GM21737 (cell line): ENCODE results near the gene ADARB1.

ENCODE experiments used
- ATAC-seq: cut with Tn5 transposase; IDR thresholded peaks from one replicate; pipeline ENCODE4 v1.9.1; 2021; ENCODE audit warnings: mild to moderate bottlenecking, moderate library complexity; ENCODE audit not compliant: unreplicated experiment

The ADARB1 gene

DNA sequence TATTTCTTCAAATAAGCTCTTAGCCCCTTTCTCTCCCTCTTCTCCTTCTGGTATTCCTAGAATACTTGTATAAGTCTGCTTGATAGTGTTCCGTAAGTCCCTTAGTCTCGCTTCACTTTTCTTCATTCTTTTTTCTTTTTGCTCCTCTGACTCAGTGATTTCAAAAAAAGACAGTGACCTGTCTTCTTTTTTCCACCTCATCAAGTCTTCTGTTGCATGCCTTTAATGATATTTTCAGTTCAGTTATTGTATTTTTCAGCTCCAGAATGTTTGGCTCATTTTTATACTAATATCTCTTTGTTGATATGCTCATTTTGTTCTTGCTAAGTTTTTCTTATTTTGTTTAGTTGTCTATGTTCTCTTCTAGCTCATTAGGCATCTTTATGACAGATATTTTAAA lies 115.6 kb downstream of the ADARB1 start:
- no peak for ATAC-seq

DNA sequence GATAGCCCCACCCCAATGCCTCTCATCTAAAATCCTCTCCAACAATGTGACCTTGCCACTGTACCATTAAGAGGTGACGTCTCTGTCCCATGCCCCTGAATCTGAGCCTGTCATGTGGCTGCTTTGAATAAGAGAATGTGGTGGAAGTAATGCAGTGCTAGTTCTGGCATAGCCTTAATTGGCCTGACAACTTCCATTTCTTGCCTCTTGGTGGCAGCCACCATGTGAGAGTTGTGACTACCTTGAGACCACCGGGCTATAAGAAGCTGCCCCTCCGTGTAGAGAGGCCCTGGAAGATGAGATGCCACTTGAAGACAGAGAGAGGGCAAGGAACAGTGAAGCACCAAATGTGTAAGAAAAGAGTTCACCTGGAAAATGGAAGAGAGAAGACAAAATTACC lies 118.0 kb downstream of the ADARB1 start:
- no peak for ATAC-seq

DNA sequence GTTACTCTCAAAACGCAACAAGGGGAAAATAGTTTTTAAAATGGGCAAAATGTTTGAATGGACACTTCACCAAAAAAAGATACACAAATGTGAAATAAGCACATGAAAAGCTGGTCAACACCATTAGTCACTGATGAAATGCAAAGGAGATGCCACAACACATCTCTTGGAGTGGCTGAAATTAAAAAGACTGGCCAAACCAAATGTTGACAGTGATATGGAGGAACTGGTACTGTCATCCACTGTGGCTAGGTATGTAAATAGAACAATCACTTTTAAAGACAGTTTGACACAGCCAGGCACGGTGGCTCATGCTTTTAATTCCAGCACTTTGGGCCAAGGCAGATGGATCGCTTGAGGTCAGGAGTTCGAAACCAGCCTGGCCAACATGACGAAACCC lies 122.2 kb downstream of the ADARB1 start:
- no peak for ATAC-seq

DNA sequence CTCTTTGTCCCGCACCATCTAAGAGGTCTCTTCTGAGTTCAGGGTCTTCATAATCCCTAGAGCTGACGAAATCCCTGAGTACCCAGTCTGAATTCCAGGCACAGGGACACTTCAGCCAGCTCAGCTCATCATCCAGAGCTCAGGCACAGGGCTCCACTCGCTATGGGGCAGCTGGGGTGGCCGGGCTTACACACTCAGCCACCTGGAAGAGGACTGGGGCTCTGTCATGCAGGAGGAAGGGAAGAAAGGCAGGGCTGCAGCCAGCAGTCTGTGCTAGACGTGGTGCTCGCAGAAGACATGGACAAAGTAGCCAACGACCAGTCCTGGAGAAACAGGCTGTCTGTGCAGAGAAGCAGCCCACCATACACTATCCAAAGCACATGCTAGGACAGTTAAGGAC lies 124.8 kb downstream of the ADARB1 start:
- ATAC-seq, result no peak

DNA sequence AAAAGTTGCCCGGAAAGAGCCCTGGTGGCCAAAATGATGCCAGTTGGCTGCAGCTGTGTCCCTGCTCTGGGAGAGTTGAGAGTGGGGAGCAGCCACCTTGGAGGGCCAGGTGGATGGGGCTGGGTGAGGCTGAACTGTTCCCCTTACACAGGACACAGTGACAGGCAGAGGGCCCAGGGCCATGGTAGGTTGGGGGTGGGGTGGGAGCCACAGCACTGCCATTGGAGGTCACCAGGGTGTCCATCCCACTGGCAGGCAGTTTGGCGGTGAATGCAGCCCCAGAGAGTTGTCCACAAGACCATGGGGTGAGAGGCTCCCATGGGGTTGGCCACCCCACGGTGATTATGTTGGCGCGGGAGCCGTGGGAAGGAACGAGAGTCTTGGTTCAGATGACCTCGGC lies 125.7 kb downstream of the ADARB1 start:
- no peak for ATAC-seq

DNA sequence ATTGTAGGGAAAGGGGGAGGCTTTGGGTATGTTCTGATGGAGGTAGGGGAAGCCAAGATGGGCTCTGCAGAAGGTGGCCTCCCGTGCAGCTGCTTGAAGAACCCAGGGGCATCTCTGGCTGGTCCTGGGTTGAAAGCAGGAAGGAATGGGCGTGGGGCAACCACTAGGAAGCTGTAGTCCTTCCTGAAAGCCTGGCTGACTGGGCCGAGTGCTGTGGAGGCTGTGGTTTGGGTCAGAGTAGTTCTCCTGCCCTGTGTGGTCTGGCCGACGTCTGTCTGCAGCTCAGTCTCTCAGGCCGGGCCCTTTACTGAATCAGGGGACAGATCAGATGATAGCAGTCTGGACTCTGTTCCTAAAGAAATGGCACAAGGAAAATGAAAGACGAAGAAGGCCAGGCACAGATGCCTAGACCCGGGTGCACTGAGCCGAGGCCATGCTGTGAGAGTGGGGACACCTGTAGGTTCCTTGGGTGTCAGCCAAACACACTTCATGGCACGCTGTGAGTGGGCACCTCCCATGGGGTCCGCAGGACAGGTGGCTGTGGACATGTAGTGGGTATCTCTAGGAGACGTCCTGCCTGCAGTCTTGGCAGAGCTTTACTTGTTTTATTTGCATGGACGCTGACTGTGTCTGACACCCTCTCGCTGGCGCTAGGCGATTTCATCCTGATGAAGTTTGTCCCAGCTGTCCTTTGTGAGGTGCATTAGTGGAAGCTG lies 126.4 kb downstream of the ADARB1 start:
- no peak for ATAC-seq

DNA sequence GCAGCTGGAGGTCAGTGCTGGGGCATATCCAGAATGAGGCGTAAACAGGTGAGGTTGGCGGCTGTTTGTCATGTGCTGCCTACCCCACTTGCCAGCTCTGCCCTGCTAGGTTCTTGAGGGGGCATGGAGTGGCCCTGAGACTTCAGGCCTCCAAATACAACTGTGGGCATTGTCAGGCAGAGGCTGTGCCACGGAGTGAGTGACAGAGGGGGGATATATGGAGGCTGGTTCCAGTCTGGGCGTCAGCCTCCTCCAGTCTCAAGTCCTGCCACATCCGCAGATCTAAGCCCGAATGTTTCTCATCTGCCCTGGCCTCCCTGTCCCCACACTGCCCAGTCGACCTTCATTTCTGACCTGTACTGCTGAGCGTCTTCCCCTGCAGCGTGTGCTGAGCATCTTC lies 128.0 kb downstream of the ADARB1 start:
- ATAC-seq, result no peak

DNA sequence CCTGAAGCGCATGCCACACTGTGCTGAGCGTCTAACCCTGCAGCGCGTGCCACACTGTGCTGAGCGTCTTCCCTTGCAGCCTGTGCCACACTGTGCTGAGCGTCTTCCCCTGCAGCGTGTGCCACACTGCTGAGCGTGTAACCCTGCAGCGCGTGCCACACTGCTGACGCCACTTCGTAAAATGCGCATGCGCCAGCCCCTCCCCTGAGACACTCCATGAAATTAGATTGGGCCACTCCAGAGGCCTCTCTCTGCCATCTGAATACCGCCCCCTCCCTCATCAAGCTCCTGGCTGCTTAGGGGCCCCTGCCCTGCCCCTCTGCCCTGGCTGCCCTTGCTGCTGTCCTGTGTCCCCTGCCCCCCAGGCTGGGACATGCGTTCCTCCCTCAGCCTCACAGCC lies 128.5 kb downstream of the ADARB1 start:
- no peak for ATAC-seq

DNA sequence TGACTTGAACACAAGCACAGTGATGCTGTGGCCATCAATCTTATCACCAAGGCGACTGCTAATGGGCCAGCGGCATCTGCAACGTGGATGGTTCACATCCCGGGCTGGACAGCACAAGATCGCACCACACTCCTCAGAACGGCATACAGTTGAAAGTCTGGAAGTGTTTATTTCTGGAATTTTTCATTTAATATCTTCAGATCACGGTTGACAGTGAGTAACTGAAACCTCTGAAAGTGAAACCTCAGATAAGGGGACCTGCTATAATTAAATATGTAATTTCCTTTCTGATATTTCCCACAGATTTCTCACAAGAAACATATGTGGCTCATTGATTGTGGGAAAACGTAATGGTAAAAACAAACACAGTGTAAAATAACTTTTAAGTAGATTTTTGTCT lies 129.6 kb downstream of the ADARB1 start:
- ATAC-seq, result no peak

DNA sequence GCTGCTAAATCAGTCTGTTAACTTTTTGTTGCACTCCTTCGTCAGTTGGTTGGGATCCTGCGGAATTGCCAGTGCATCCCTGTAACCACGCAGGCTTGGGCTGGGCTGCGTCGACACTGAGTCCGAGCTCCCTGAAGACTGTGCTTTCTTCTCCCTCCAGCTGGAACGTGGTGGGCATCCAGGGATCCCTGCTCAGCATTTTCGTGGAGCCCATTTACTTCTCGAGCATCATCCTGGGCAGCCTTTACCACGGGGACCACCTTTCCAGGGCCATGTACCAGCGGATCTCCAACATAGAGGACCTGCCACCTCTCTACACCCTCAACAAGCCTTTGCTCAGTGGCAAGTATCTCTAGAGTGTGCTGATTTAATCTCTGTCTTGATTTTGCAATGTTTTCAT lies 130.0 kb downstream of the ADARB1 start:
- ATAC-seq, result no peak

DNA sequence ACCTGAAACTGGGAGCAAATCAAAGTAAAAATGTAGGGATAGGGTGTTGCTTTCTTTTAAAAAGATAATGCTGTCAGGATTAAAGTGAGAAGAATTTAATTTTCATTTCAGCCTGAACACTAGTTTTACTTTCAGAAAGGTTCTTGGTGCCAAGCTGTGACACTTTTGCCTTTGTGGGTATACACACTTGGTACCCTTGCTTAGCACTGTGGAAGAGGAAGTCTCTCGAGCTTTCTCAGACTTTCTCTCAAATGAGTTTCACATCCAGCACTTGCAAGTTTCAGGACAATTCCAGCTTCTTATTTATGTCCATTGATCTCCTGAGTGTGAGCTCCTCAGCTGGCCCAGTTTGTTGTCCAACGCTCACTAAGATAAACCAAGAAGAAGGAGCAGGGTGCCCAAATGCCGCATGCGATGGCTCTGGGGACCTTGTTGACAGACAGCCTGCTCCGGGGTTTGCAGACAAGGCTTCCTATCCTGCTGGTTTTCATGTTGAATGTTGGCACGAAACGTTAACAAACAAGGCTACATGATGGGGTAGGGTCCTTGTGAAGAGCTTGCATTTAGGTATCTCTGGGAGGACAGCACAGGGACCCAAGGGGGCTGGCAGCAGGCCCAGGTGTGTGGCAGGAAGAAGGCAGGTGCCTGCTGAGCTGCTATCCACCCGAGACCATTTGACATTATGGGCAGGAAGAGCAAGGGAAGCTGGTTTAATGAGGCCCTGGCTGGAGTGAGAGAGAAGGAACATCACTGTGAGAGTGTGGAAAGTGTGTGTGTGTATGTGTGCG lies 133.7 kb downstream of the ADARB1 start:
- ATAC-seq, result no peak

DNA sequence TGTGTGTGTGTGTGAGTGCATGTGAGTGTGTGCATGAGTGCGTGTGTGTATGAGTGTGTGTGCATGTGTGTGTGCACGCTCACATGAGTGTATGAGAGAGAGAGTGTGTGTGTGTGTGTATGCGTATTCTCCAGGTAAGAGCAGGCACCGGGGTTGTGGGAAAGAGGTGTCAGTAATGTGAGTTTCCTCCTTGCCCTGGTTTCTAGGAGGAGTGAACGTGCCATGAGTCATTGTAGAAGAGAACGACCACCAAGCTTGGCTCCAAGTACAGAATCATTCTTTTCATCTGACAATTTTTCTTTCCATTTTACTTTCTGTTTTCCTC lies 134.2 kb downstream of the ADARB1 start:
- ATAC-seq, result no peak

DNA sequence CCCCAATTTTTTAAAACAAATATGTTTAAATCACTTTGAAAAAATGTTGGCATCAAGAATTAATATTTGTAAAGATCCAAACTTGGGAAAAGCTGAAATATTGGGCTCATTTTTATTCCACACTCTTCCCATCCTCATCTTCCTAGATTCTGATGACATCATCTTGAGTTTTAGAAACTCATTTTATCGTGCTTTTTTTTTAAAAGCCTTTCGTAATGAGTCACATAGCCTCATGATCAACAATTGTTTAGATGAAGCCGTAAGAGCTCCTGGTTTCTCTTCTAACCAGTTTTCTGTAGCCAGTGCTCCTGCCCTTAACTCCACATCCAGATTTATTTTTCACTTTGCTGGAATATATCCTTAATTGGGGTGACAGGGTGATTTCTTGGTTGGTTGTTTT lies 134.7 kb downstream of the ADARB1 start:
- ATAC-seq, result no peak

DNA sequence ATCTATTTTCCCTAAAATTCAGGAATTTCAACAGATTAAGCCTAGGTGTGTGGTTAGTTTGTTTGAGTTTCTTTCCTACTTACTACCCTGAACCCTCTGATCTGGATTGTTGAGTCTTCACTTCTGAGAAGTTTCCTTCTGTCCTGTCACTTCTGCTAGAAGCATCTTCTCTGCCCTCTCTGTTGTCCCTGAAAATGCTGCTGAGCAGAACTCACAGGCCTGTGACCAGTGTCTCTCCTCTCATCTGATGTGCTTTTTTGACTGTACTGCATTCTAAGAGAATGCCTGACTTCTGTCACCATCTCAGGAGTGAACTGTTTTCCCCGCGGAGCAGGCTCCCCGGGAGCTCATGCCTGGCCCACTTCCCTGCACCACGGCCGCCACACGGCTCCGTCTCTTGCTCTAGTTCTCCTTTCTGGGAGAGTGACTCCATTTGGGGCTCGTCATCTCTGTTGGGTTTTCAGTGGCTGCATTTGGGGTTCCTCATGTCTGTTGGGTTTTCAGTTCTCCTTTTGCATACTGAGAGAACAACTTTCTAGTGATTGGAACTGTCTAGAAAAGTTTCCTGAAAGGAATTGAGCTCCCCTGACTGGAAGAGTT lies 135.4 kb downstream of the ADARB1 start:
- ATAC-seq, result no peak

DNA sequence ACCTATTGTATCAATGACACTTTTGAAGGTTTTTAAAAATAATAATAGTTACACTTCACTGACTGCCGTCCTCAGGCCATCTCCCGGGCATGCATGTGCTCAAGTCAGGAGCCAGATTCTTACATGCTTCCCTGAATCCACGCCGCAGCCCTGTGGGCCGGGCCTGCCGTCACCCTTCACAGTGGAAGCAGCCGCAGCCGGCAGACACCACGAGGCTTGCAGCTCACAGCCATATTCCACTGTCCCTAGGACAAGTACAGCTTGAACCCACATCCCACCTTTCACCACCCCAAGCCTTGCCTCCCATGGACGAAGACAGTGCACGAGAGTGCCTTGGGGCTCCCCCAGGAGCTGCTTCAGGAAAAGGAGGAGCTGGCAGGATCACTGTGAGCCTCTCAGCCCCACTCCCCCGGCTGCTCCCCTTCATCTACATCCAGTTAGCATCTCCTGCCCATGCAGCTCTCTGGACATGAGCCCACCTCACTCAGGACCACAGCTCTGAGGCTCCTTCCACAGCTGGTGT lies 136.1 kb downstream of the ADARB1 start:
- ATAC-seq, result no peak

DNA sequence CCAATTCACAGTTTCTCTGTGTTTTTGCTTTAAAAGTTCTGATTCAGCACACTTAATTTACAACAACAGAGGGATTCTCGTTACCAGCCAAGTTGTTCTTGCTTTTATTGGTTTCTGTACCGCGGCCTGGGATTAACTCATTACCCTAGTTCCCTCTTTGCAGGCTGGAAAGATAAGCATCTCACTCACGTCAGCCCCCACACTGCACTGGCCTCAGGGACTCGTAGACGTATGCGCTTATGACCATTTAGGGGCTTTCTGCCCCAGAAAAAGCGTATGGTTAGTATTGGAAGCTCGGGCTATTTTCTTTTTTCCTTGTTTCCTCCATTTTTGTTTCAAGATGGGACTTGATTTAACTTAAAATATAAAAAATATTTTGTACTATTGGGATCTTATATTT lies 137.3 kb downstream of the ADARB1 start:
- ATAC-seq, result no peak

DNA sequence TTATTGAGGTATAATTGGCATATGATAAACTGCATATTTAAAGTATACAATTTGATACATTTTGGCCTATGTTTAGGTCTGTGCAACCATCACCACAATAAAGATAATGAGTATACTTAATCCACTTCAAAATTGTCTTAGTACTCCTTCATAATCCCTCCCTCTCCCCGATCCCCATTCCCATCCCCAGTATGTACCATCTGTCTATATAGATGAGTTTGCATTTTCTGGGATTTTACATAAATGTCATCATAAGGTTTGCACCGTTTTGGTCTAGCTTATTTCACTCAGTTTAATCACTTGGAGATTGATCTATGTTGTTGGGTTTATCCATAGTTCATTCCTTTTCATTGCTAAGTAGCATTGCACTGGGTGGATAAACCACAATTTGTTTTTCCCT lies 139.0 kb downstream of the ADARB1 start:
- no peak for ATAC-seq

DNA sequence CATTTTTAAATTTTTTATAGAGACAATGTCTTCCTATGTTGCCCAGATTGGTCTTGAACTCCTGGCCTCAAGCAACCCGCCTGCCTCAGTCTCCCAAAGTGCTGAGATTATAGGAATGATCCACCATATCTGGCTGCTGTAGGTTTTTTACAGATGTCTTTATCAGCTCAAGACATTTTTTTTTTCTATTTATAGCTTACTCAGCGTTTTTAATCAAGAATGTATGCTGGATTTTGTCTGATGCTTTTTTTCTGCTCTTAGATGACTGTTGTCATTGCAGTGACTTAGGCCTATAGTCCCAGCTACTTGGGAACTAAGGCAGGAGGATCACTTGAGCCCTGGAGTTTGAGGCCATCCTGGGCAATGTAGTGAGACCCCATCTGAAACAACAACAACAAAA lies 140.8 kb downstream of the ADARB1 start:
- ATAC-seq, result no peak

DNA sequence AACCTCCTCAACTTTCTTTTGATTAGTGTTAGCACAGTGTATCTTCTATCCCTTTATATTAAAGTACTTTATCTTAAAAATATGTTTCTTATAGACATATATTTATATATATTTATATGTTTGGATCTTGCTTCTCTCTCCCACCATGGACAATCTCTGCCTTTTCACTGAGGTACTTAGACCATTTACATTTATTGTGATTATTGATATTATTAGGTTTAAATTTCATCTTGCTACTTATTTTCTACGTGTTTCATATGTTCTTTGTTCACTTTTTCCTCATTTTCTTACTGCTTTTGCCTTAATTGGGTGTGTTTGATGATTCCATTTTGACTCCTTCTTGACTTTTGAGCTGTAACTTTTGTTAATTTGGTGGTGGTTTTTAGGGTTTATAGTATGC lies 142.6 kb downstream of the ADARB1 start:
- no peak for ATAC-seq

DNA sequence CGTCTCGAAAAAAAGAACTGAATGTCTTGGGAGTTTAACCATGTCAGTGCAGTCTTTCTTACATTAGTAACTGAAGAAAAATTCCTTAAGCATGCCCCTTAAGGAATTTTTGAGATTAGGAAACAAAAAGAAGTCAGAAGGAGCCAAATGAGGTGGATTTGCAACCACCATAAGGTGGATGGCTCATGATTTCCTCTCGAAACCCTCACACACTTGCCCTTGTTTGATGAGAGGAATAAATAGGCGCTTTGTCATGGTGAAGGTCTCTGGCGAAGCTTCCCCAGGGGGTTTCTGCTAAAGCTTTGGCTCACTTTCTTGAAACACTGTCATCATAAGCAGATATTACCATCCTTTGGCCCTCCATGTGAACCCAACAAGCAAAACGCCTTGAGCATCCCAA lies 145.1 kb downstream of the ADARB1 start:
- ATAC-seq, result no peak

DNA sequence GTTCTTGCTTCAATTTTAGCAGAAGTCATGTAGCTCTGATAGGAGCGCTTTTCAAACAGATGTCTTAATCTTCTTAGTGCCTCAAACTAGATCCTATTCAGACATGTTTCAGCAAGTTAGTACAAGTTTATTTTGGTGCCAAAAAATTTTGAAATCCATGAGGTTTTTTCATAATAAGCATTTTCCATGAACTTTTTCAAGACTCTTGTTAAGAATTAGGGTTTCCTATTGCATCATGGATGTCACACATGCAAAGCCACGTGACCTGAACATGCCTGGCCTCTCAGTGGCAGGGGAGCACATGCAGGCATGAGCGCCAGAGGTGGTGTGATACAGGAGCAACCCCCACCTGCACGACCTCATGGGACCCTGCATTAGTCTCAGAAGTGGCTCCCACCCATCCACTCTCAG lies 145.7 kb downstream of the ADARB1 start:
- ATAC-seq, result no peak
